ENCODE results near the gene SACM1L.

Gene SACM1L

DNA sequence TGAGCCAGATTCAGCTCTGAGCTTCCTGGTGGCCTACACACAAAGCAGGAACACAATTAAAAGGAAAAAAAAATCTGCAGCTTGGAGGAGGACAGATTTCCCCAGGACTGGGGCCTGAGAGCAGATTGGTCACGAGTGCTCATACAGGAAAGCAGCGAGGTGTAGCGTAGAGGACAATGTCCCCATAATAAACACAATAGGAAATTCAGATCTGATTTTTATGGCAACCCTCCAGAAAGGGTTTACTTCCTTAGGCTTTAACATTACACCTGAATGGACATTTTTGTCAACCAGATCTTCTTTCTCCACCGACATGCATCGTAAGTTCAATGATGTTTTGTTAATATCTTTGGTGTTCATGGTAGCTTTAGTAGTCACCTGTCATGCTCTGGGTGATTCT, 83.9 kb downstream of the SACM1L start:
- Histone ChIP-seq H3K4me2 (ENCODE audit: low read length) (no peak overlapping the region), H3F3A (ENCODE audit: control insufficient read depth, insufficient read depth) (no peaks in the 10 kb centered on the region), H3K27me3 (ENCODE audit: control insufficient read depth, low read length) (peaks cover 11% of the 10 kb centered on the region), H3K9me3 (ENCODE audit: control insufficient read depth, insufficient read depth, low read length) (no peaks in the 10 kb centered on the region), H3K27ac (ENCODE audit: low read depth, low read length) (no peak overlapping the region), H3K36me3 (ENCODE audit: control insufficient read depth, low read length) (no peaks in the 10 kb centered on the region), H3K79me2 (ENCODE audit: control insufficient read depth, low read length) (no peaks in the 10 kb centered on the region), H4K20me1 (ENCODE audit: control insufficient read depth, insufficient read depth, low read depth, low read length) (no peaks in the 10 kb centered on the region), H3K4me1 (ENCODE audit: control insufficient read depth, low read length) (no peaks in the 10 kb centered on the region), H3K9me2 (replicated peaks; ENCODE audit: control insufficient read depth, low read length) (no peaks in the 10 kb centered on the region), H3K4me3 (ENCODE audit: low read length) (no peak overlapping the region)
- TF ChIP-seq, protein P1, sequence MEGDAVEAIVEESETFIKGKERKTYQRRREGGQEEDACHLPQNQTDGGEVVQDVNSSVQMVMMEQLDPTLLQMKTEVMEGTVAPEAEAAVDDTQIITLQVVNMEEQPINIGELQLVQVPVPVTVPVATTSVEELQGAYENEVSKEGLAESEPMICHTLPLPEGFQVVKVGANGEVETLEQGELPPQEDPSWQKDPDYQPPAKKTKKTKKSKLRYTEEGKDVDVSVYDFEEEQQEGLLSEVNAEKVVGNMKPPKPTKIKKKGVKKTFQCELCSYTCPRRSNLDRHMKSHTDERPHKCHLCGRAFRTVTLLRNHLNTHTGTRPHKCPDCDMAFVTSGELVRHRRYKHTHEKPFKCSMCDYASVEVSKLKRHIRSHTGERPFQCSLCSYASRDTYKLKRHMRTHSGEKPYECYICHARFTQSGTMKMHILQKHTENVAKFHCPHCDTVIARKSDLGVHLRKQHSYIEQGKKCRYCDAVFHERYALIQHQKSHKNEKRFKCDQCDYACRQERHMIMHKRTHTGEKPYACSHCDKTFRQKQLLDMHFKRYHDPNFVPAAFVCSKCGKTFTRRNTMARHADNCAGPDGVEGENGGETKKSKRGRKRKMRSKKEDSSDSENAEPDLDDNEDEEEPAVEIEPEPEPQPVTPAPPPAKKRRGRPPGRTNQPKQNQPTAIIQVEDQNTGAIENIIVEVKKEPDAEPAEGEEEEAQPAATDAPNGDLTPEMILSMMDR (IDR thresholded peaks at IDR 0.05; ENCODE audit: low read depth, low read length, poor library complexity, severe bottlenecking) = no peak
- no peak for TF ChIP-seq EZH2phosphoT487 (IDR thresholded peaks at IDR 0.05; ENCODE audit: borderline replicate concordance, low read length)

DNA sequence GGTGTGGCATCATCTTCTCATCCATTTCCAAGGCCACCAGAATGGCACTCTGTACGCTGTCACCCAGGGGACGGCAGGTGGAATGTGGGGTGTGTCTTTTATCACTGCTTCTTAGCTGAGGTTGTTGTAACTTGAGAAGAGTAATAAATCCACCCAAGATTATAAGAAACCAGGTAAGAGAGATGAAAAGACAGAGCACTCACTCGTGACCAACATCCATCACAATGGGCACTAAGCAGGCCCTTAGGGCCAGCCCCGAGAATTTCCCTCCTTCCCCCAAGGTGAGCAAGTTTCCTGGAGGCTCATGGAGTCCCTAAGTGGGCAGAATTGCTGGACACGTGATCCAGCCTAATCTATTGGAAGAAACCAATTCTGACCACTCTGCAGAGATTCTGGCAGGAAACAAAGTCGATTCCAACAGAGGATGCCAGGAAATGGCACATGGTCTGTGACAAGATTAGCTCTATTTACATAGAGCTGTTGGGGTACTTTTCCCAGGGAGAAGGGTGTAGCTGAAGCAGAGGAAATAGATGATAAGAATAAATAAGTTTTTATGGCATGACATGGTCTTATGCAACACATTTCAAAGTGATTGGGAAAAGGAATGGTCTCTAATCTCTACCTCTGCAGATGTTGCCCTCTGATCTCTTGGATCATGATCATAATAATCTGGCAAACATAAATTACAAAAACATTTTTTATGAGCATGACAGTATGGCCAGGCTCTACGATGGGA, 84.7 kb downstream of the SACM1L start:
- TF ChIP-seq EZH2phosphoT487 (IDR thresholded peaks at IDR 0.05; ENCODE audit: borderline replicate concordance, low read length) = no peak
- TF ChIP-seq, protein P1 (IDR thresholded peaks at IDR 0.05; ENCODE audit: low read depth, low read length, poor library complexity, severe bottlenecking) = no peak
- Histone ChIP-seq H3K79me2 (ENCODE audit: control insufficient read depth, low read length) (no peaks in the 10 kb centered on the region), H3F3A (ENCODE audit: control insufficient read depth, insufficient read depth) (no peaks in the 10 kb centered on the region), H3K4me3 (ENCODE audit: low read length) (no peak overlapping the region), H3K27me3 (ENCODE audit: control insufficient read depth, low read length) (peaks cover 3% of the 10 kb centered on the region; the same call in 1 of the 2 replicates), H3K4me1 (ENCODE audit: control insufficient read depth, low read length) (no peaks in the 10 kb centered on the region), H4K20me1 (ENCODE audit: control insufficient read depth, insufficient read depth, low read depth, low read length) (no peaks in the 10 kb centered on the region), H3K36me3 (ENCODE audit: control insufficient read depth, low read length) (no peaks in the 10 kb centered on the region), H3K27ac (ENCODE audit: low read depth, low read length) (no peak overlapping the region), H3K9me2 (replicated peaks; ENCODE audit: control insufficient read depth, low read length) (no peaks in the 10 kb centered on the region), H3K9me3 (ENCODE audit: control insufficient read depth, insufficient read depth, low read length) (no peaks in the 10 kb centered on the region), H3K4me2 (ENCODE audit: low read length) (no peak overlapping the region)

DNA sequence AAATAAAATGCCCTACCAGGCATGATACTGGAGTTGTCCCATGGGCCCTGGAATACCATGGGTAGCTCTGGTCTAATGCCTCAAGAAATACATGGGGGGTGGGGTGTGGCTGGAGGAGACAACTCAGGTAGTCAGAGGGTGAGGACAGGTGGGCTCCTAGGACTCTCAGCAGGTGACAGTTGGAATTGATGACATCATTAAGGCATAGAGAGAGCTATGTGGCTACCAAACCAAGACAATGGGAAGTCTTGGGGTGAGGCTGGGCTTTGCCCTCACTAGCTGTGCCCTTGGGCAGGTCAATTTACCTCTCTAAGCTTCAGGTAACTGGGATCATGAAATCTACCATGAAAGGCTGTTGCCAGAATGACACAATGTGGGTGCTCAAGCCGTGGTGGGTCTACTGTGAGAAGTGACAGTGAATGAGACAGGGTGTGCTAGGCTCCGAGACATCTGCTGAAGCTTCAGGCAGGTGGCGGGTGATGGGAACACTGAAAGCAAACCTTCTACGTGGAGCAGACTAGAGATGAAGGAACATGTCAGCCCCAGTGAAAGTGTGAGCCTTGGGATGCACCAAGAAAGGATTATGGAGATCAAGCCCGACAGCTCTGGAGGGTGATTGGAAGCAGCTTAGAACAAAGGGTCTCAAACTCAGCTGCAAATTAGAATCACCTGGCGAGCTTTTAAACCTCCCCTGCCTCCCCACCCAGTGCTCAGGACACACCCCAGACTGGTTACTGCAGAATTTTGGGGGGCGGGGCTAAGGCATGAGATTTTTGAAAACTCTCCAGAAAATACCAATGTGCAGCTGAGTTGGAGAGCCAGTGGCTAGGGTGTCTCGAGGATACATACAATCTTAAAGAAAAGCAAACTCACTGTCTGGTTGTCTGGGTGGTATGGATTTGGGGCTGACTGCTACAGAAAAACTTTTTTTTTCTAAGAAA, 85.7 kb downstream of the SACM1L start:
- H3K36me3 ChIP-seq (ENCODE audit: control insufficient read depth, low read length) = no peaks in the 10 kb centered on the region
- H4K20me1 ChIP-seq (ENCODE audit: control insufficient read depth, insufficient read depth, low read depth, low read length) = no peaks in the 10 kb centered on the region
- H3K4me1 ChIP-seq (ENCODE audit: control insufficient read depth, low read length) = no peaks in the 10 kb centered on the region
- no peak for TF ChIP-seq EZH2phosphoT487 (IDR thresholded peaks at IDR 0.05; ENCODE audit: borderline replicate concordance, low read length)
- TF ChIP-seq, protein P1 (IDR thresholded peaks at IDR 0.05; ENCODE audit: low read depth, low read length, poor library complexity, severe bottlenecking) = no peak
- H3K4me2 ChIP-seq (ENCODE audit: low read length) = no peak overlapping the region
- no peak overlapping the region for H3K4me3 ChIP-seq (ENCODE audit: low read length)
- no peaks in the 10 kb centered on the region for H3K9me3 ChIP-seq (ENCODE audit: control insufficient read depth, insufficient read depth, low read length)
- H3K9me2 ChIP-seq (replicated peaks; ENCODE audit: control insufficient read depth, low read length) = no peaks in the 10 kb centered on the region
- no peaks in the 10 kb centered on the region for H3F3A ChIP-seq (ENCODE audit: control insufficient read depth, insufficient read depth)
- H3K79me2 ChIP-seq (ENCODE audit: control insufficient read depth, low read length) = no peaks in the 10 kb centered on the region
- H3K27me3 ChIP-seq (ENCODE audit: control insufficient read depth, low read length) = no peaks in the 10 kb centered on the region
- H3K27ac ChIP-seq (ENCODE audit: low read depth, low read length) = no peak overlapping the region

Measured in DOHH2 (cell line).